ENCODE data around the gene HBG2. TPM values are rescaled to one million over a fixed set of nuclear protein-coding genes. Genes with fewer than 3 reads are reported as not detected.

HBG2 gene
- total and polyA plus RNA-seq, 9 of the 15 experiments (the other 6 are each of a cell fraction or from before 2014, with no cell fraction given), result 1,626 to 58,619 (median 10,515) TPM

DNA sequence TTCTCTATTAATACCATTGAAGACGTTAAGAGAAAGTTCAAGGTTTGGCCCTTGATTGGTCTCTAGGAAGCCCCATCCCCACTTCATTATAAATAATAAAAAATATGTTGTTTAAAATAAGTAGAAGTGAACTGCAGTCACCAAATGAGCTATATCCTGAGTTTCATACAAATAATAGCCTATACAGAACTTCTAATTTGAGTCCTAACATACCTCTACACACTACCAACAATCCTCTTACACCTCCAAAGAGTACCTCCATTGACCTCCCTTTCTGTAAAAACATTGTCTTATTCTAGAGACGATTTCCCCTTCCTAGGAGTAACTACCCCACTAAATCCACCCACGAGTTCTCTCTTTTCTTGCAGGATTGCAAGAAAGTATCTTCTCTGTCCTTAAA, 13.1 kb downstream of the HBG2 start (continued):
- TF ChIP-seq, protein P1, sequence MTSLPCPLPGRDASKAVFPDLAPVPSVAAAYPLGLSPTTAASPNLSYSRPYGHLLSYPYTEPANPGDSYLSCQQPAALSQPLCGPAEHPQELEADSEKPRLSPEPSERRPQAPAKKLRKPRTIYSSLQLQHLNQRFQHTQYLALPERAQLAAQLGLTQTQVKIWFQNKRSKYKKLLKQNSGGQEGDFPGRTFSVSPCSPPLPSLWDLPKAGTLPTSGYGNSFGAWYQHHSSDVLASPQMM (CRISPR knock-in tag; IDR thresholded peaks at IDR 0.05), result 0 out of 2 replicates have a peak, but pooled peaks have one; percentile 34
- peak; percentile 49; the same call in 1 of the 2 replicates for TF ChIP-seq CHCHD3 (CRISPR knock-in tag; IDR thresholded peaks at IDR 0.05)
- TF ChIP-seq, protein P2, sequence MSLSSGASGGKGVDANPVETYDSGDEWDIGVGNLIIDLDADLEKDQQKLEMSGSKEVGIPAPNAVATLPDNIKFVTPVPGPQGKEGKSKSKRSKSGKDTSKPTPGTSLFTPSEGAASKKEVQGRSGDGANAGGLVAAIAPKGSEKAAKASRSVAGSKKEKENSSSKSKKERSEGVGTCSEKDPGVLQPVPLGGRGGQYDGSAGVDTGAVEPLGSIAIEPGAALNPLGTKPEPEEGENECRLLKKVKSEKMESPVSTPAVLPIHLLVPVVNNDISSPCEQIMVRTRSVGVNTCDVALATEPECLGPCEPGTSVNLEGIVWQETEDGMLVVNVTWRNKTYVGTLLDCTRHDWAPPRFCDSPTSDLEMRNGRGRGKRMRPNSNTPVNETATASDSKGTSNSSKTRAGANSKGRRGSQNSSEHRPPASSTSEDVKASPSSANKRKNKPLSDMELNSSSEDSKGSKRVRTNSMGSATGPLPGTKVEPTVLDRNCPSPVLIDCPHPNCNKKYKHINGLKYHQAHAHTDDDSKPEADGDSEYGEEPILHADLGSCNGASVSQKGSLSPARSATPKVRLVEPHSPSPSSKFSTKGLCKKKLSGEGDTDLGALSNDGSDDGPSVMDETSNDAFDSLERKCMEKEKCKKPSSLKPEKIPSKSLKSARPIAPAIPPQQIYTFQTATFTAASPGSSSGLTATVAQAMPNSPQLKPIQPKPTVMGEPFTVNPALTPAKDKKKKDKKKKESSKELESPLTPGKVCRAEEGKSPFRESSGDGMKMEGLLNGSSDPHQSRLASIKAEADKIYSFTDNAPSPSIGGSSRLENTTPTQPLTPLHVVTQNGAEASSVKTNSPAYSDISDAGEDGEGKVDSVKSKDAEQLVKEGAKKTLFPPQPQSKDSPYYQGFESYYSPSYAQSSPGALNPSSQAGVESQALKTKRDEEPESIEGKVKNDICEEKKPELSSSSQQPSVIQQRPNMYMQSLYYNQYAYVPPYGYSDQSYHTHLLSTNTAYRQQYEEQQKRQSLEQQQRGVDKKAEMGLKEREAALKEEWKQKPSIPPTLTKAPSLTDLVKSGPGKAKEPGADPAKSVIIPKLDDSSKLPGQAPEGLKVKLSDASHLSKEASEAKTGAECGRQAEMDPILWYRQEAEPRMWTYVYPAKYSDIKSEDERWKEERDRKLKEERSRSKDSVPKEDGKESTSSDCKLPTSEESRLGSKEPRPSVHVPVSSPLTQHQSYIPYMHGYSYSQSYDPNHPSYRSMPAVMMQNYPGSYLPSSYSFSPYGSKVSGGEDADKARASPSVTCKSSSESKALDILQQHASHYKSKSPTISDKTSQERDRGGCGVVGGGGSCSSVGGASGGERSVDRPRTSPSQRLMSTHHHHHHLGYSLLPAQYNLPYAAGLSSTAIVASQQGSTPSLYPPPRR (CRISPR knock-in tag; IDR thresholded peaks at IDR 0.05; ENCODE audit: borderline replicate concordance), result no peak

DNA sequence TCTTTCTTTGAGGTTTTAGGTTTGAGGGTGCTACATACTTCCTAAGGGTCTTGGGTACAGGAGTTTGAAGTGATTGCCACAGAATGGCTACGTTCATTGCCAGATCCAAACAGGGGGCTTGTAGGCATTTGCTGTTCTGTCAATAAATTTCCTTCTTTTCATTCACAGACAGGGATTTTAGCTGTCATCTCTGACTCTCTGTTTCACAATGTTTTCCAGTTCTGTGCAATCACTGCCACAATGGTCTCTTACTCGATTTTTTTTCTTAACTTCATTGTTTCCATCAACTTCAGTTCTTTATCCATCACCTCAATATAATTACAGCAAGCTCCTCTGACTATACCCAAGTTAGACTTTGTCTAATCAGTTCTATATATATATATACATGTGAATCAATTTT, 14.1 kb downstream of the HBG2 start:
- no peak overlapping the region for H2AFZ ChIP-seq (ENCODE audit: low read depth, low read length)
- no peak overlapping the region for H3K4me3 ChIP-seq
- ATAC-seq, result no peak
- H3K27ac ChIP-seq (ENCODE audit: extremely low read depth, low read depth, low read length), result peak overlapping the region; percentile 17; the same call in 1 of the 3 replicates
- no peaks in the 10 kb centered on the region for H3K9me3 ChIP-seq (replicated peaks; ENCODE audit: control insufficient read depth, insufficient read depth, low read depth, low read length)
- CTCF ChIA-PET (ENCODE audit: low intra/inter-chr PET ratio), result interaction anchor here (0.6 kb wide), 1 partner anchor 31 kb away, joined by 4 read pairs; no protein-coding TSS in a partner anchor
- no peaks in the 10 kb centered on the region for H3K9me1 ChIP-seq (ENCODE audit: control insufficient read depth, insufficient read depth, low read length)
- DNase-seq (ENCODE audit: extremely low read depth in 1 of 4, low spot score in 3 of 4), result no peak
- peak overlapping the region in 1 of 2 experiments; percentile 70; a peak in 1 of 4 replicates for H3K9ac ChIP-seq (ENCODE audit: insufficient read depth in 1 of 2, low read depth in 2 of 2, low read length in 2 of 2)
- peaks cover 58% of the 10 kb centered on the region for H3K79me2 ChIP-seq (ENCODE audit: control insufficient read depth, insufficient read depth, low read length)
- H4K20me1 ChIP-seq (replicated peaks; ENCODE audit: control insufficient read depth, insufficient read depth, low read length), result 0 out of 2 replicates have a peak, but pooled peaks cover 4% of the 10 kb centered on the region
- peaks cover 13% of the 10 kb centered on the region for H3K36me3 ChIP-seq (ENCODE audit: control insufficient read depth, insufficient read depth, low read length)
- intact Hi-C loops (cut with micrococcal nuclease), result no loop called here
- WGBS (ENCODE audit: insufficient coverage, low coverage, missing lambda C conversion rate), result 27% methylated on average over 2 of the region's 2 CpGs
- peak overlapping the region; percentile 42 for H3K4me2 ChIP-seq (ENCODE audit: insufficient read depth, low read length)
- no peak for FAIRE-seq
- H3K27me3 ChIP-seq (ENCODE audit: control insufficient read depth in 2 of 2, insufficient read depth in 2 of 2, low read length in 2 of 2), result no peaks in the 10 kb centered on the region
- H3K4me1 ChIP-seq (replicated peaks in 1 of 2; ENCODE audit: control insufficient read depth in 2 of 2, insufficient read depth in 2 of 2, low read length in 2 of 2), result peaks cover 9 to 44% of the 10 kb centered on the region in 2 experiments
- BruUV-seq (replicated peaks), result no TSS peak
- in situ Hi-C loops (cut with MboI), result loop anchor here (5.0 kb wide), 1 partner anchor 47 kb away; no protein-coding TSS in a partner anchor
- POLR2A ChIA-PET, result interaction anchor here (0.7 to 1.6 kb wide), 10 partner anchors 9 to 1344 kb away, joined by 3 to 7 read pairs (median 4); partner anchors contain the start of gene HBG1
- TF ChIP-seq CEBPB (tag; IDR thresholded peaks at IDR 0.05) (peak; percentile 72), NR3C1 (CRISPR knock-in tag; IDR thresholded peaks at IDR 0.05) (no peak), CGGBP1 (CRISPR knock-in tag; IDR thresholded peaks at IDR 0.05) (peak; percentile 40; the same call in 1 of the 2 replicates), CXXC5 (CRISPR knock-in tag; IDR thresholded peaks at IDR 0.05) (no peak), POLR2A (conservative IDR thresholded peaks at IDR 0.05) (0 out of 2 replicates have a peak, but pooled peaks have one; percentile 42), TCF3 (CRISPR knock-in tag; IDR thresholded peaks at IDR 0.05) (no peak), ZBTB17 (CRISPR knock-in tag; IDR thresholded peaks at IDR 0.05) (peak; percentile 40; the same call in 1 of the 2 replicates), ETV5 (CRISPR knock-in tag; IDR thresholded peaks at IDR 0.05; ENCODE audit: low read depth) (no peak), POLR2G (IDR thresholded peaks at IDR 0.05; ENCODE audit: low read depth, low read length) (peak; percentile 37; the same call in 1 of the 2 replicates), CCAR2 (IDR thresholded peaks at IDR 0.05; ENCODE audit: low read depth, low read length) (no peak), ZNF436 (CRISPR knock-in tag; IDR thresholded peaks at IDR 0.05) (0 out of 2 replicates have a peak, but pooled peaks have one; percentile 30), KDM5B (IDR thresholded peaks at IDR 0.05; ENCODE audit: insufficient replicate concordance, low read depth, low read length) (no peak)
